NCI-H187 (cell line): Measurements from ENCODE around the gene PDE6A.
"Not testable (repeated sequence)": the region's sequence is repeated elsewhere in the genome, so short reads cannot be mapped to it uniquely, and the experiment has no call there.

ENCODE experiments used
- DNase-seq, 2 experiments: peaks; one replicate each; lab custom pipeline; 2025; lab: John Stamatoyannopoulos, UW

Gene PDE6A

GRCh38 chr5:149894237-149894636 lies 50.4 kb downstream of the PDE6A start:
- no peak for DNase-seq

- no peak for DNase-seq
Measured at GRCh38 chr5:149893403-149893931, 51.1 kb downstream of the PDE6A start.

- no peak for DNase-seq
Measured at GRCh38 chr5:149892594-149892993, 52.0 kb downstream of the PDE6A start.

- DNase-seq, result no peak
Measured at GRCh38 chr5:149888280-149888679, 56.3 kb downstream of the PDE6A start.

GRCh38 chr5:149887622-149888183 lies 56.9 kb downstream of the PDE6A start:
- DNase-seq, result no peak

- DNase-seq, result no peak
Measured at GRCh38 chr5:149886692-149887470, 57.7 kb downstream of the PDE6A start.

GRCh38 chr5:149886060-149886459 lies 58.5 kb downstream of the PDE6A start:
- no peak for DNase-seq

- no peak for DNase-seq
Measured at GRCh38 chr5:149885513-149885912, 59.1 kb downstream of the PDE6A start.

GRCh38 chr5:149883550-149883949 lies 61.0 kb downstream of the PDE6A start:
- DNase-seq, result no peak

- DNase-seq, result not testable (repeated sequence)
Measured at GRCh38 chr5:149882633-149883032, 62.0 kb downstream of the PDE6A start.

GRCh38 chr5:149881874-149882273 lies 62.7 kb downstream of the PDE6A start:
- no peak for DNase-seq

- no peak for DNase-seq
Measured at GRCh38 chr5:149881069-149881622, 63.4 kb downstream of the PDE6A start.

GRCh38 chr5:149879593-149879992 lies 65.0 kb downstream of the PDE6A start:
- not testable (repeated sequence) for DNase-seq

- DNase-seq, result no peak
Measured at GRCh38 chr5:149878371-149878770, 66.2 kb downstream of the PDE6A start.

GRCh38 chr5:149873896-149874295 lies 70.7 kb downstream of the PDE6A start:
- DNase-seq, result no peak

GRCh38 chr5:149872351-149873040 lies 72.1 kb downstream of the PDE6A start:
- DNase-seq, result no peak

- DNase-seq, result no peak
Measured at GRCh38 chr5:149871471-149871870, 73.1 kb downstream of the PDE6A start.

GRCh38 chr5:149870697-149871096 lies 73.9 kb downstream of the PDE6A start:
- DNase-seq, result no peak

GRCh38 chr5:149870232-149870631 lies 74.4 kb downstream of the PDE6A start:
- DNase-seq, result no peak

- DNase-seq, result no peak
Measured at GRCh38 chr5:149869411-149869821, 75.2 kb downstream of the PDE6A start.

- no peak for DNase-seq
Measured at GRCh38 chr5:149865746-149866145, 78.8 kb downstream of the PDE6A start.

- no peak for DNase-seq
Measured at GRCh38 chr5:149863830-149864229, 80.8 kb downstream of the PDE6A start.

GRCh38 chr5:149863176-149863575 lies 81.4 kb downstream of the PDE6A start:
- no peak for DNase-seq
